GM12878 (cell line): Measurements from ENCODE around the gene BNIP5. TPM values are rescaled to one million over a fixed set of nuclear protein-coding genes. Genes with fewer than 3 reads are reported as not detected.

Experiments
- BACH1 ChIP-seq: fragments of 450-650 bp; IDR thresholded peaks from 2 replicates; pipeline ENCODE4 v1.6.1; 2017; ENCODE audit warnings: mild to moderate bottlenecking, borderline replicate concordance
- BCL11A ChIP-seq: IDR thresholded peaks from 2 replicates; pipeline ENCODE4 v1.6.1; 2011; ENCODE audit warnings: low read depth, low read length
- CHD2 ChIP-seq: IDR thresholded peaks from 2 replicates; pipeline ENCODE4 v1.6.1; 2011; ENCODE audit warnings: low read depth, low read length, improper control_type of control experiment, borderline replicate concordance
- CREB1 ChIP-seq: IDR thresholded peaks from 2 replicates; pipeline ENCODE4 v1.6.1; 2012; ENCODE audit warnings: low read depth, mild to moderate bottlenecking, inconsistent platforms
- ESRRA ChIP-seq: IDR thresholded peaks from 2 replicates; pipeline ENCODE4 v1.6.1; 2012; ENCODE audit warnings: mild to moderate bottlenecking, low read length, improper control_type of control experiment
- ETV6 ChIP-seq, 2 experiments: fragments of 450-650 bp in 1 of 2; IDR thresholded peaks in 1 of 2; conservative IDR thresholded peaks in 1 of 2; 2 replicates each; pipeline ENCODE4 v1.6.1; 2014; ENCODE audit warnings: antibody characterized with exemption in 1 of 2, borderline replicate concordance in 1 of 2, low read depth in 1 of 2, mild to moderate bottlenecking in 1 of 2, moderate library complexity in 1 of 2
- FOS ChIP-seq: IDR thresholded peaks from 3 replicates; pipeline ENCODE4 v1.6.1; 2011; ENCODE audit warnings: borderline replicate concordance; ENCODE audit not compliant: insufficient read length; ENCODE audit errors: extremely low read depth
- HDAC6 ChIP-seq: fragments of 200-600 bp; sonication (generic); IDR thresholded peaks from one replicate; pipeline ENCODE4 v1.8.0; 2017; ENCODE audit warnings: antibody characterized with exemption; ENCODE audit not compliant: unreplicated experiment
- JUNB ChIP-seq: IDR thresholded peaks from 2 replicates; pipeline ENCODE4 v1.6.1; 2016; ENCODE audit warnings: antibody characterized with exemption, mild to moderate bottlenecking
- KAT2A ChIP-seq: conservative IDR thresholded peaks from 2 replicates; pipeline ENCODE4 v1.6.1; 2011; ENCODE audit warnings: low read depth, low read length; ENCODE audit not compliant: control insufficient read depth
- MTA3 ChIP-seq: IDR thresholded peaks from 2 replicates; pipeline ENCODE4 v1.6.1; 2012; ENCODE audit warnings: low read length, inconsistent platforms, borderline replicate concordance
- MXI1 ChIP-seq: fragments of 150-350 bp; IDR thresholded peaks from 2 replicates; pipeline ENCODE4 v1.6.1; 2011; ENCODE audit warnings: low read depth, mild to moderate bottlenecking, inconsistent platforms, low read length, improper control_type of control experiment
- MYC ChIP-seq: IDR thresholded peaks from 2 replicates; pipeline ENCODE4 v1.6.1; 2011; ENCODE audit warnings: mild to moderate bottlenecking, low read length, moderate library complexity, inconsistent platforms; ENCODE audit not compliant: insufficient read depth, insufficient replicate concordance, insufficient read length, severe bottlenecking
- NFXL1 ChIP-seq: fragments of 450-650 bp; IDR thresholded peaks from 2 replicates; pipeline ENCODE4 v1.6.1; 2017; ENCODE audit warnings: antibody characterized with exemption, mild to moderate bottlenecking, borderline replicate concordance
- PAX5 ChIP-seq: IDR thresholded peaks from 2 replicates; pipeline ENCODE4 v1.6.1; 2011; ENCODE audit warnings: low read depth, low read length, borderline replicate concordance
- PAX8 ChIP-seq: fragments of 450-650 bp; IDR thresholded peaks from 2 replicates; pipeline ENCODE4 v1.6.1; 2017; ENCODE audit warnings: mild to moderate bottlenecking, moderate library complexity
- PML ChIP-seq: IDR thresholded peaks from 2 replicates; pipeline ENCODE4 v1.6.1; 2012; ENCODE audit warnings: low read length, inconsistent platforms
- RFX5 ChIP-seq: IDR thresholded peaks from 2 replicates; pipeline ENCODE4 v1.6.1; 2011; ENCODE audit warnings: low read depth, low read length, improper control_type of control experiment
- SIN3A ChIP-seq: IDR thresholded peaks from 2 replicates; pipeline ENCODE4 v1.6.1; 2012; ENCODE audit warnings: low read depth, low read length, improper control_type of control experiment
- SMAD1 ChIP-seq: fragments of 450-650 bp; IDR thresholded peaks from 2 replicates; pipeline ENCODE4 v1.6.1; 2018; ENCODE audit warnings: mild to moderate bottlenecking, low read depth; ENCODE audit not compliant: partially characterized antibody
- SMARCA5 ChIP-seq: fragments of 450-650 bp; IDR thresholded peaks from 2 replicates; pipeline ENCODE4 v1.6.1; 2017; ENCODE audit warnings: mild to moderate bottlenecking
- ZNF622 ChIP-seq: fragments of 450-650 bp; IDR thresholded peaks from 2 replicates; pipeline ENCODE4 v1.6.1; 2017; ENCODE audit warnings: mild to moderate bottlenecking, inconsistent platforms
- polyA plus RNA-seq, 11 experiments: library from polyadenylated mRNA; depleted of rRNA in 4 of 11; unstranded in 6 of 11; stranded (reverse) in 5 of 11; fragments of >200 nt; fragmentation: Nextera tagmentation in 4 of 11; fragmentation: Illumina TruSeq in 1 of 11; extraction: Ambion mirVana in 4 of 11; extraction: Trizol in 1 of 11; gene quantifications; 1 replicate in 1 of 11; 2 replicates in 10 of 11; pipeline versions ENCODE4 v1.2.1 to v1.2.3, GENCODE V29; 2011 to 2016; ENCODE audit warnings: inconsistent platforms in 2 of 11, missing spikeins in 2 of 11, low read depth in 1 of 11
- total RNA-seq, 4 experiments: library from RNA; depleted of rRNA in 3 of 4; stranded (reverse); fragments of >200 nt in 3 of 4; fragmentation: Illumina TruSeq in 1 of 4; extraction: Trizol in 1 of 4; gene quantifications; 2 replicates each; pipeline versions ENCODE4 v1.2.1 to v1.2.3, GENCODE V29; 2013 to 2021
- TF ChIP-seq, protein P1 (sequence below): fragments of 450-650 bp; formaldehyde crosslinking; IDR thresholded peaks from 2 replicates; pipeline ENCODE4 v1.4.0; 2022; ENCODE audit warnings: mild to moderate bottlenecking, moderate library complexity
- TF ChIP-seq, protein P2 (sequence below): IDR thresholded peaks from 2 replicates; pipeline ENCODE4 v1.6.1; 2011; ENCODE audit warnings: borderline replicate concordance, low read depth, mild to moderate bottlenecking, moderate library complexity, low read length; ENCODE audit not compliant: insufficient read depth, poor library complexity, severe bottlenecking
- TF ChIP-seq, protein P3 (sequence below): fragments of 450-650 bp; IDR thresholded peaks from 2 replicates; pipeline ENCODE4 v1.6.1; 2017; ENCODE audit warnings: mild to moderate bottlenecking, low read depth, inconsistent platforms; ENCODE audit not compliant: poor library complexity, severe bottlenecking

Gene BNIP5
- total and polyA plus RNA-seq, 10 of the 15 experiments (the other 5 are each of a cell fraction or from before 2014, with no cell fraction given), result 0.02 to 0.68 (median 0.05) TPM; not detected in 2

DNA sequence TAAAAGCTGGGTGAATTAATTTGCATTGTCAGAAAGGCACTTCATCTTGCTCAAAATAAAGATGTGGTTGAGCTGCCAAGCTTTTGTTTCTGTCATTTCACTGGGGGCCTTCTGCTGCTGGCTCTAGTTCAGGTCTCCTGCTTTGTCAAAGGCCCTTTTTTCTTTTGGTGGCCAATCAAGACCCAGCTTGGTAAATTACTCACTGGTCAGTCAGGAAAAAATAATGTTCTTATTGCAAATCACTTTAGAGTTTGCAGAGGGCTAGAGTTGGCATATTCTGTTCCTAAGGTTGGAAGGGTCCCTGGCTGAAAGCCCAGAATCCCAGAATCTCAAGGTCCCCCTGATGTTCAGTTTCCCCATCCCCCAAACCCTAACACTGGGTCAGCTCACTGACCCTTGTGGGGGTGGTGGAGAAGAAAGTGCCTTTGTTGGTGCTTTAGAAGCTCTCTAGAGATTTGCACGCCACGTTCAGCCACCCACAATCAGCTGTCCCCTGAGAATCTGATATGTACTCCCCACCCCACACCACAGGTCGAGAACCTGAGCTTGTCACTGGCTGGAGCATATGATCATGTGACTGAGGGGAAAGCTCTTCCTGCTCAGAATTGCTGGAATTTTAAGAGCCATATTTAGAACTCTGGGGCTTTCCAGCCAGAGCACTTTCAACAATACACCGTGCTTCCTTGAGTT lies 21.7 kb upstream of the BNIP5 start (continued):
- TF ChIP-seq, protein P1, sequence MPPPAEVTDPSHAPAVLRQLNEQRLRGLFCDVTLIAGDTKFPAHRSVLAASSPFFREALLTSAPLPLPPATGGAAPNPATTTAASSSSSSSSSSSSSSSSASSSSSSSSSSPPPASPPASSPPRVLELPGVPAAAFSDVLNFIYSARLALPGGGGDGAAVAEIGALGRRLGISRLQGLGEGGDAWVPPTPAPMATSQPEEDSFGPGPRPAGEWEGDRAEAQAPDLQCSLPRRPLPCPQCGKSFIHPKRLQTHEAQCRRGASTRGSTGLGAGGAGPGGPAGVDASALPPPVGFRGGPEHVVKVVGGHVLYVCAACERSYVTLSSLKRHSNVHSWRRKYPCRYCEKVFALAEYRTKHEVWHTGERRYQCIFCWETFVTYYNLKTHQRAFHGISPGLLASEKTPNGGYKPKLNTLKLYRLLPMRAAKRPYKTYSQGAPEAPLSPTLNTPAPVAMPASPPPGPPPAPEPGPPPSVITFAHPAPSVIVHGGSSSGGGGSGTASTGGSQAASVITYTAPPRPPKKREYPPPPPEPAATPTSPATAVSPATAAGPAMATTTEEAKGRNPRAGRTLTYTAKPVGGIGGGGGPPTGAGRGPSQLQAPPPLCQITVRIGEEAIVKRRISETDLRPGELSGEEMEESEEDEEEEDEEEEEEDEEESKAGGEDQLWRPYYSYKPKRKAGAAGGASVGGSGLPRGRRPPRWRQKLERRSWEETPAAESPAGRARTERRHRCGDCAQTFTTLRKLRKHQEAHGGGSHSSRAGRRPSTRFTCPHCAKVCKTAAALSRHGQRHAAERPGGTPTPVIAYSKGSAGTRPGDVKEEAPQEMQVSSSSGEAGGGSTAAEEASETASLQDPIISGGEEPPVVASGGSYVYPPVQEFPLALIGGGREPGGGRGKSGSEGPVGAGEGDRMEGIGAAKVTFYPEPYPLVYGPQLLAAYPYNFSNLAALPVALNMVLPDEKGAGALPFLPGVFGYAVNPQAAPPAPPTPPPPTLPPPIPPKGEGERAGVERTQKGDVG (CRISPR knock-in tag), result no peak
- no peak for TF ChIP-seq FOS
- TF ChIP-seq, protein P2, sequence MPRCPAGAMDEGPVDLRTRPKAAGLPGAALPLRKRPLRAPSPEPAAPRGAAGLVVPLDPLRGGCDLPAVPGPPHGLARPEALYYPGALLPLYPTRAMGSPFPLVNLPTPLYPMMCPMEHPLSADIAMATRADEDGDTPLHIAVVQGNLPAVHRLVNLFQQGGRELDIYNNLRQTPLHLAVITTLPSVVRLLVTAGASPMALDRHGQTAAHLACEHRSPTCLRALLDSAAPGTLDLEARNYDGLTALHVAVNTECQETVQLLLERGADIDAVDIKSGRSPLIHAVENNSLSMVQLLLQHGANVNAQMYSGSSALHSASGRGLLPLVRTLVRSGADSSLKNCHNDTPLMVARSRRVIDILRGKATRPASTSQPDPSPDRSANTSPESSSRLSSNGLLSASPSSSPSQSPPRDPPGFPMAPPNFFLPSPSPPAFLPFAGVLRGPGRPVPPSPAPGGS, result no peak
- no peak for TF ChIP-seq HDAC6
- TF ChIP-seq CREB1, result no peak
- TF ChIP-seq BACH1, result peak; percentile 18; the same call in 1 of the 2 replicates
- no peak for TF ChIP-seq NFXL1
- TF ChIP-seq, protein P3, sequence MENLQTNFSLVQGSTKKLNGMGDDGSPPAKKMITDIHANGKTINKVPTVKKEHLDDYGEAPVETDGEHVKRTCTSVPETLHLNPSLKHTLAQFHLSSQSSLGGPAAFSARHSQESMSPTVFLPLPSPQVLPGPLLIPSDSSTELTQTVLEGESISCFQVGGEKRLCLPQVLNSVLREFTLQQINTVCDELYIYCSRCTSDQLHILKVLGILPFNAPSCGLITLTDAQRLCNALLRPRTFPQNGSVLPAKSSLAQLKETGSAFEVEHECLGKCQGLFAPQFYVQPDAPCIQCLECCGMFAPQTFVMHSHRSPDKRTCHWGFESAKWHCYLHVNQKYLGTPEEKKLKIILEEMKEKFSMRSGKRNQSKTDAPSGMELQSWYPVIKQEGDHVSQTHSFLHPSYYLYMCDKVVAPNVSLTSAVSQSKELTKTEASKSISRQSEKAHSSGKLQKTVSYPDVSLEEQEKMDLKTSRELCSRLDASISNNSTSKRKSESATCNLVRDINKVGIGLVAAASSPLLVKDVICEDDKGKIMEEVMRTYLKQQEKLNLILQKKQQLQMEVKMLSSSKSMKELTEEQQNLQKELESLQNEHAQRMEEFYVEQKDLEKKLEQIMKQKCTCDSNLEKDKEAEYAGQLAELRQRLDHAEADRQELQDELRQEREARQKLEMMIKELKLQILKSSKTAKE, result peak; percentile 83
- TF ChIP-seq MYC, result no peak
- TF ChIP-seq CHD2, result peak; percentile 90
- no peak for TF ChIP-seq JUNB
- TF ChIP-seq PML, result peak; percentile 24; the same call in 1 of the 2 replicates
- TF ChIP-seq PAX5, result peak; percentile 82; the same call in 1 of the 2 replicates
- no peak for TF ChIP-seq SMAD1
- TF ChIP-seq BCL11A, result peak; percentile 73
- no peak for TF ChIP-seq KAT2A
- TF ChIP-seq MTA3, result no peak; the same call in 1 of the 2 replicates
- no peak for TF ChIP-seq ZNF622
- TF ChIP-seq PAX8, result no peak
- TF ChIP-seq MXI1, result 0 out of 2 replicates have a peak, but pooled peaks have one; percentile 37
- TF ChIP-seq ETV6 (conservative IDR thresholded peaks at IDR 0.05 in 1 of 2, IDR thresholded peaks at IDR 0.05 in 1 of 2; ENCODE audit: borderline replicate concordance in 1 of 2, low read depth in 1 of 2), result no peak
- no peak for TF ChIP-seq SIN3A
- TF ChIP-seq RFX5, result 0 out of 2 replicates have a peak, but pooled peaks have one; percentile 43
- peak; percentile 97 for TF ChIP-seq SMARCA5
- no peak for TF ChIP-seq ESRRA
